OCI-LY7 (cell line): ENCODE data around the gene ALDH7A1.

Experiments used
- EZH2phosphoT487 ChIP-seq: fragments of 200-600 bp; sonication (generic); IDR thresholded peaks from 2 replicates; pipeline ENCODE4 v1.6.1; 2018; ENCODE audit warnings: low read depth, borderline replicate concordance, mild to moderate bottlenecking, mixed run types, antibody characterized with exemption, low read length, moderate library complexity, mixed read lengths
- TF ChIP-seq, protein P1 (sequence below): fragments of 200-600 bp; sonication (generic); conservative IDR thresholded peaks from 2 replicates; pipeline ENCODE4 v1.5.1; 2014; ENCODE audit warnings: mild to moderate bottlenecking, antibody characterized with exemption, low read length, moderate library complexity, mixed read lengths

DNA sequence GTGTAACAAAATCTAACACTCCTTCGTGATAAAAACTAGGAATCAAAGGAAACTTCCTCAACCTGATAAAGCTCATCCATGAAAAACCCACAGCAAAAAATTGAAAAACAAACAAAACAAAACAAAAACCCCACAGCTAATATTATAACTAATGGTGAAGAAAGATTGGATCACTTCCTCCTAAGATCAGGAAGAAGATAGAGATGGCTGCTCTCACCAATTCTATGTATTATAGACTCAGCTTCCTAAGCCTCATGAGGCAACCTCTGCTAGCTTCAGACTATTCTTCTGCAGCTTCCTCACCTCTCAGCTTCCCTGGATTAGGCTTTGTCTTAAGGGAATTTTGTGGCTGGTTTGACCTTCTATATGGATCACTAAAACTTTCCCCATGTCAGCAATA is 45.8 kb upstream of the ALDH7A1 start:
- TF ChIP-seq, protein P1, sequence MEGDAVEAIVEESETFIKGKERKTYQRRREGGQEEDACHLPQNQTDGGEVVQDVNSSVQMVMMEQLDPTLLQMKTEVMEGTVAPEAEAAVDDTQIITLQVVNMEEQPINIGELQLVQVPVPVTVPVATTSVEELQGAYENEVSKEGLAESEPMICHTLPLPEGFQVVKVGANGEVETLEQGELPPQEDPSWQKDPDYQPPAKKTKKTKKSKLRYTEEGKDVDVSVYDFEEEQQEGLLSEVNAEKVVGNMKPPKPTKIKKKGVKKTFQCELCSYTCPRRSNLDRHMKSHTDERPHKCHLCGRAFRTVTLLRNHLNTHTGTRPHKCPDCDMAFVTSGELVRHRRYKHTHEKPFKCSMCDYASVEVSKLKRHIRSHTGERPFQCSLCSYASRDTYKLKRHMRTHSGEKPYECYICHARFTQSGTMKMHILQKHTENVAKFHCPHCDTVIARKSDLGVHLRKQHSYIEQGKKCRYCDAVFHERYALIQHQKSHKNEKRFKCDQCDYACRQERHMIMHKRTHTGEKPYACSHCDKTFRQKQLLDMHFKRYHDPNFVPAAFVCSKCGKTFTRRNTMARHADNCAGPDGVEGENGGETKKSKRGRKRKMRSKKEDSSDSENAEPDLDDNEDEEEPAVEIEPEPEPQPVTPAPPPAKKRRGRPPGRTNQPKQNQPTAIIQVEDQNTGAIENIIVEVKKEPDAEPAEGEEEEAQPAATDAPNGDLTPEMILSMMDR, result no peak
- no peak for TF ChIP-seq EZH2phosphoT487
